GM12873 (cell line): Measurements from ENCODE around the gene MOSMO.

ENCODE experiments used
- CTCF ChIP-seq: IDR thresholded peaks from 2 replicates; pipeline ENCODE4 v1.5.1; 2012; ENCODE audit warnings: low read depth, mild to moderate bottlenecking, moderate library complexity, low read length, control low read depth; ENCODE audit not compliant: insufficient read depth; ENCODE audit errors: missing control alignments

MOSMO gene

GRCh38 chr16:22088642-22089041 lies 80.7 kb downstream of the MOSMO start:
- no peak for TF ChIP-seq CTCF

- TF ChIP-seq CTCF, result no peak
These were observed 82.0 kb downstream of the MOSMO start for GRCh38 chr16:22089910-22090309.

- TF ChIP-seq CTCF, result no peak
These were observed 83.8 kb downstream of the MOSMO start for GRCh38 chr16:22091721-22092120.

- no peak for TF ChIP-seq CTCF
These were observed 84.4 kb downstream of the MOSMO start, which contains the start of gene VWA3A for GRCh38 chr16:22092143-22092933. Gene VWA3A, plus strand, starts transcription at chr16:22092541. Its CDS starts 97 bp downstream, at chr16:22092638.

GRCh38 chr16:22093331-22093730 lies 85.4 kb downstream of the MOSMO start:
- TF ChIP-seq CTCF, result no peak

- no peak for TF ChIP-seq CTCF
These were observed 86.1 kb downstream of the MOSMO start for GRCh38 chr16:22093996-22094395.

GRCh38 chr16:22098405-22099255 lies 90.7 kb downstream of the MOSMO start:
- TF ChIP-seq CTCF, result peak; percentile 78
